Measurements from ENCODE around the gene RHBDD3. TPM values are rescaled to one million over a fixed set of nuclear protein-coding genes. Genes with fewer than 3 reads are reported as not detected.
"Not testable (repeated sequence)": the region's sequence is repeated elsewhere in the genome, so short reads cannot be mapped to it uniquely, and the experiment has no call there.

Gene RHBDD3
- total RNA-seq, 1 experiment from 2014 or later: 51.5 TPM

GRCh38 chr22:29225422-29226090, 42.2 kb downstream of the RHBDD3 start:
- no peak overlapping the region for H3K27ac Mint-ChIP-seq (ENCODE audit: unreplicated experiment)
- no peaks in the 10 kb centered on the region for H3K36me3 Mint-ChIP-seq (ENCODE audit: insufficient read depth, unreplicated experiment)
- DNase-seq: no peak
- no peak for TF ChIP-seq CTCF (IDR thresholded peaks at IDR 0.05; ENCODE audit: unreplicated experiment)
- CTCF ChIA-PET: interaction anchor here (1.7 kb wide), 1 partner anchor 20 kb away, joined by 4 read pairs; no protein-coding TSS in a partner anchor
- H3K4me1 Mint-ChIP-seq (ENCODE audit: low read depth, unreplicated experiment): no peaks in the 10 kb centered on the region
- intact Hi-C loops (cut with micrococcal nuclease; ENCODE audit: unreplicated experiment): no loop called here
- no peak overlapping the region for H3K4me3 Mint-ChIP-seq (ENCODE audit: low read depth, unreplicated experiment)
- H3K9me3 Mint-ChIP-seq (ENCODE audit: low read depth, unreplicated experiment): no peaks in the 10 kb centered on the region
- BruUV-seq (replicated peaks): no TSS peak
- H3K27me3 Mint-ChIP-seq (ENCODE audit: unreplicated experiment): peaks cover 44% of the 10 kb centered on the region

GRCh38 chr22:29224859-29225410, 42.8 kb downstream of the RHBDD3 start:
- Mint-ChIP-seq H3K4me1 (ENCODE audit: low read depth, unreplicated experiment) (no peaks in the 10 kb centered on the region), H3K36me3 (ENCODE audit: insufficient read depth, unreplicated experiment) (no peaks in the 10 kb centered on the region), H3K4me3 (ENCODE audit: low read depth, unreplicated experiment) (no peak overlapping the region), H3K9me3 (ENCODE audit: low read depth, unreplicated experiment) (no peaks in the 10 kb centered on the region), H3K27me3 (ENCODE audit: unreplicated experiment) (peaks cover 50% of the 10 kb centered on the region), H3K27ac (ENCODE audit: unreplicated experiment) (no peak overlapping the region)
- TF ChIP-seq CTCF (IDR thresholded peaks at IDR 0.05; ENCODE audit: unreplicated experiment): no peak
- BruUV-seq (replicated peaks): no TSS peak
- no peak for DNase-seq
- CTCF ChIA-PET: interaction anchor here (0.6 kb wide), 1 partner anchor 91 kb away, joined by 4 read pairs; no protein-coding TSS in a partner anchor
- intact Hi-C loops (cut with micrococcal nuclease; ENCODE audit: unreplicated experiment): no loop called here

GRCh38 chr22:29224121-29224858, 43.5 kb downstream of the RHBDD3 start:
- Mint-ChIP-seq H3K4me1 (ENCODE audit: low read depth, unreplicated experiment) (no peaks in the 10 kb centered on the region), H3K4me3 (ENCODE audit: low read depth, unreplicated experiment) (no peak overlapping the region), H3K27ac (ENCODE audit: unreplicated experiment) (no peak overlapping the region), H3K27me3 (ENCODE audit: unreplicated experiment) (peaks cover 56% of the 10 kb centered on the region), H3K36me3 (ENCODE audit: insufficient read depth, unreplicated experiment) (no peaks in the 10 kb centered on the region), H3K9me3 (ENCODE audit: low read depth, unreplicated experiment) (no peaks in the 10 kb centered on the region)
- no peak for TF ChIP-seq CTCF (IDR thresholded peaks at IDR 0.05; ENCODE audit: unreplicated experiment)
- no peak for DNase-seq
- CTCF ChIA-PET: interaction anchor here (0.6 kb wide), 1 partner anchor 91 kb away, joined by 4 read pairs; no protein-coding TSS in a partner anchor
- intact Hi-C loops (cut with micrococcal nuclease; ENCODE audit: unreplicated experiment): no loop called here
- BruUV-seq (replicated peaks): no TSS peak

GRCh38 chr22:29219881-29220670, 47.7 kb downstream of the RHBDD3 start:
- no peak for TF ChIP-seq CTCF (IDR thresholded peaks at IDR 0.05; ENCODE audit: unreplicated experiment)
- H3K27me3 Mint-ChIP-seq (ENCODE audit: unreplicated experiment): peaks cover 74% of the 10 kb centered on the region
- no peak overlapping the region for H3K4me3 Mint-ChIP-seq (ENCODE audit: low read depth, unreplicated experiment)
- intact Hi-C loops (cut with micrococcal nuclease; ENCODE audit: unreplicated experiment): no loop called here
- H3K36me3 Mint-ChIP-seq (ENCODE audit: insufficient read depth, unreplicated experiment): no peaks in the 10 kb centered on the region
- no peaks in the 10 kb centered on the region for H3K4me1 Mint-ChIP-seq (ENCODE audit: low read depth, unreplicated experiment)
- no peak overlapping the region for H3K27ac Mint-ChIP-seq (ENCODE audit: unreplicated experiment)
- CTCF ChIA-PET: interaction anchor here (0.7 to 1.4 kb wide), 2 partner anchors 14 to 1225 kb away, joined by 4 read pairs; partner anchors contain the start of gene EMID1
- H3K9me3 Mint-ChIP-seq (ENCODE audit: low read depth, unreplicated experiment): no peaks in the 10 kb centered on the region
- BruUV-seq (replicated peaks): no TSS peak
- DNase-seq: no peak

GRCh38 chr22:29219409-29219782, 48.4 kb downstream of the RHBDD3 start:
- not testable (repeated sequence) for BruUV-seq (replicated peaks)
- CTCF ChIA-PET: interaction anchor here (0.7 to 1.4 kb wide), 2 partner anchors 14 to 1224 kb away, joined by 4 read pairs; partner anchors contain the start of gene EMID1

More at GRCh38 chr22:29219409-29219782, 48.4 kb downstream of the RHBDD3 start:
- DNase-seq; H3K36me3 Mint-ChIP-seq (ENCODE audit: insufficient read depth, unreplicated experiment); H3K9me3 Mint-ChIP-seq (ENCODE audit: low read depth, unreplicated experiment); H3K4me3 Mint-ChIP-seq (ENCODE audit: low read depth, unreplicated experiment); H3K4me1 Mint-ChIP-seq (ENCODE audit: low read depth, unreplicated experiment); H3K27ac Mint-ChIP-seq (ENCODE audit: unreplicated experiment); intact Hi-C loops (cut with micrococcal nuclease; ENCODE audit: unreplicated experiment): not testable (repeated sequence)
- H3K27me3 Mint-ChIP-seq (ENCODE audit: unreplicated experiment): peaks cover 80% of the 10 kb centered on the region
